WTC11 (cell line): Measurements from ENCODE around the gene ANKEF1.

Source experiments
- CTCF ChIP-seq: fragments of 200-600 bp; IDR thresholded peaks from 2 replicates; pipeline ENCODE4 v1.8.0; 2022; ENCODE audit warnings: antibody characterized with exemption
- NR3C1 ChIP-seq: sonication (generic); formaldehyde crosslinking; conservative IDR thresholded peaks from 2 replicates; pipeline ENCODE4 v1.8.1; 2023; ENCODE audit warnings: low read depth, mild to moderate bottlenecking, missing genetic modification reagents
- SP1 ChIP-seq: sonication (generic); formaldehyde crosslinking; conservative IDR thresholded peaks from 2 replicates; pipeline ENCODE4 v1.8.1; 2022; ENCODE audit warnings: missing genetic modification reagents
- STAT6 ChIP-seq: sonication (generic); formaldehyde crosslinking; conservative IDR thresholded peaks from 2 replicates; pipeline ENCODE4 v1.8.1; 2023; ENCODE audit warnings: mild to moderate bottlenecking, low read depth, missing genetic modification reagents, moderate library complexity
- TEAD4 ChIP-seq: sonication (generic); formaldehyde crosslinking; IDR thresholded peaks from 2 replicates; pipeline ENCODE4 v1.8.0; 2022; ENCODE audit warnings: mild to moderate bottlenecking, missing genetic modification reagents
- USF1 ChIP-seq: sonication (generic); formaldehyde crosslinking; IDR thresholded peaks from 2 replicates; pipeline ENCODE4 v1.8.0; 2022; ENCODE audit warnings: mild to moderate bottlenecking, missing genetic modification reagents
- ZNF423 ChIP-seq: fragments of 250-450 bp; sonication (Bioruptor Pico); IDR thresholded peaks from 2 replicates; pipeline ENCODE4 v2.1.2; 2022; ENCODE audit warnings: mild to moderate bottlenecking, moderate library complexity
- TF ChIP-seq, protein P1 (sequence below): sonication (generic); formaldehyde crosslinking; IDR thresholded peaks from 2 replicates; pipeline ENCODE4 v1.8.1; 2023; ENCODE audit warnings: mild to moderate bottlenecking, moderate library complexity, missing genetic modification reagents

GRCh38 chr20:10060226-10060625 is 25.4 kb downstream of the ANKEF1 start:
- TF ChIP-seq STAT6 (CRISPR knock-in tag) (no peak), USF1 (CRISPR knock-in tag) (no peak), CTCF (no peak), SP1 (CRISPR knock-in tag) (no peak), TEAD4 (CRISPR knock-in tag) (no peak), NR3C1 (CRISPR knock-in tag) (no peak), ZNF423 (no peak)
- TF ChIP-seq, protein P1, sequence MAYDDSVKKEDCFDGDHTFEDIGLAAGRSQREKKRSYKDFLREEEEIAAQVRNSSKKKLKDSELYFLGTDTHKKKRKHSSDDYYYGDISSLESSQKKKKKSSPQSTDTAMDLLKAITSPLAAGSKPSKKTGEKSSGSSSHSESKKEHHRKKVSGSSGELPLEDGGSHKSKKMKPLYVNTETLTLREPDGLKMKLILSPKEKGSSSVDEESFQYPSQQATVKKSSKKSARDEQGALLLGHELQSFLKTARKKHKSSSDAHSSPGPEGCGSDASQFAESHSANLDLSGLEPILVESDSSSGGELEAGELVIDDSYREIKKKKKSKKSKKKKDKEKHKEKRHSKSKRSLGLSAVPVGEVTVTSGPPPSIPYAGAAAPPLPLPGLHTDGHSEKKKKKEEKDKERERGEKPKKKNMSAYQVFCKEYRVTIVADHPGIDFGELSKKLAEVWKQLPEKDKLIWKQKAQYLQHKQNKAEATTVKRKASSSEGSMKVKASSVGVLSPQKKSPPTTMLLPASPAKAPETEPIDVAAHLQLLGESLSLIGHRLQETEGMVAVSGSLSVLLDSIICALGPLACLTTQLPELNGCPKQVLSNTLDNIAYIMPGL (CRISPR knock-in tag): no peak
